Muscle layer of colon (tissue), 2 donors: ENCODE results near the gene CD2BP2.

Experiments used
- H3K27ac ChIP-seq: one replicate; pipeline ENCODE4 v1.7.0; 2013; ENCODE audit warnings: low read depth, mild to moderate bottlenecking, low read length, moderate library complexity
- H3K27me3 ChIP-seq, 2 donors: one replicate each; pipeline ENCODE4 v1.7.0; 2013; ENCODE audit warnings: low read length in 2 of 2, mild to moderate bottlenecking in 2 of 2; ENCODE audit not compliant: insufficient read depth in 2 of 2, control insufficient read depth in 1 of 2
- H3K36me3 ChIP-seq: one replicate; pipeline ENCODE4 v1.7.0; 2013; ENCODE audit warnings: mild to moderate bottlenecking, low read length; ENCODE audit not compliant: insufficient read depth
- H3K4me1 ChIP-seq: one replicate; pipeline ENCODE4 v1.7.0; 2013; ENCODE audit warnings: mild to moderate bottlenecking, low read length; ENCODE audit not compliant: insufficient read depth
- H3K4me3 ChIP-seq, 2 donors: one replicate each; pipeline ENCODE4 v1.7.0; 2013; ENCODE audit warnings: low read length in 2 of 2, low read depth in 1 of 2, mild to moderate bottlenecking in 1 of 2, moderate library complexity in 1 of 2
- H3K9ac ChIP-seq: one replicate; pipeline ENCODE4 v1.7.0; 2013; ENCODE audit warnings: low read length
- H3K9me3 ChIP-seq: one replicate; pipeline ENCODE4 v1.7.0; 2013; ENCODE audit warnings: mild to moderate bottlenecking, low read length
- donor health status: abdominal sarcoma.
- donor health status: Adenocarcinoma of cecum.

The CD2BP2 gene

DNA sequence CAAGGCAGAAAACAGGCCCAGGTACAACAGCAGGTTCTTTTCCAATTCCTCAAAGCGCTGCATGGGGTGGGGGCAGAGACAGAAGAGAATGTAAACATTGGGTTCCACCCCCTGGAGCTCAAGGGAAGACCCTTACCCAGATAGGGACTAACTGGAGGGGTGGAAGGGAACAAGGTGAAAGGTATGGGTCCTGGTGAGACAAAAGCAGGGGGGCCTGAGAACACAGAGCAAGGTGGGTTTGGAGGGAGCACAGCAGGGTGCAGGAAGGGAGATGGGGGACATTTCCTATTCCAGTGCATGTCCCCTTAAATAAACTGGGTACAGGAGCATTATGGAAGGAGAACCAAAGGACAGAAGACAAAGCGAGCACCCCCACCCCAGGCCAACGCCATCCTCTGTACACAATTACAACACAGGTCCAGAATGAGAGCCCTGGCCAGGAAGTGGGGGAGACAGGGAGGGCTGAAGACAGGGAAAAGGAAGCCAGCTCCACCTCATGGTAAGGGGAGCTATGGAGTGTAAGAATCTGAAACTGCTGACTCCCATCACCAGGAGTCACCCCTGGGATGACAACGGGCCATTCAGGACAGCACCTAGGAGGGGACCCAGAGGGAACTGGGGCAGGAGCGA is 2.1 kb upstream of the CD2BP2 start:
- Histone ChIP-seq H3K9me3 (no peaks in the 10 kb centered on the region), H3K36me3 (peaks cover 60% of the 10 kb centered on the region), H3K27me3 (no peaks in the 10 kb centered on the region), H3K4me1 (peaks cover 38% of the 10 kb centered on the region), H3K9ac (no peak overlapping the region), H3K27ac (no peak overlapping the region), H3K4me3 (no peak overlapping the region)

DNA sequence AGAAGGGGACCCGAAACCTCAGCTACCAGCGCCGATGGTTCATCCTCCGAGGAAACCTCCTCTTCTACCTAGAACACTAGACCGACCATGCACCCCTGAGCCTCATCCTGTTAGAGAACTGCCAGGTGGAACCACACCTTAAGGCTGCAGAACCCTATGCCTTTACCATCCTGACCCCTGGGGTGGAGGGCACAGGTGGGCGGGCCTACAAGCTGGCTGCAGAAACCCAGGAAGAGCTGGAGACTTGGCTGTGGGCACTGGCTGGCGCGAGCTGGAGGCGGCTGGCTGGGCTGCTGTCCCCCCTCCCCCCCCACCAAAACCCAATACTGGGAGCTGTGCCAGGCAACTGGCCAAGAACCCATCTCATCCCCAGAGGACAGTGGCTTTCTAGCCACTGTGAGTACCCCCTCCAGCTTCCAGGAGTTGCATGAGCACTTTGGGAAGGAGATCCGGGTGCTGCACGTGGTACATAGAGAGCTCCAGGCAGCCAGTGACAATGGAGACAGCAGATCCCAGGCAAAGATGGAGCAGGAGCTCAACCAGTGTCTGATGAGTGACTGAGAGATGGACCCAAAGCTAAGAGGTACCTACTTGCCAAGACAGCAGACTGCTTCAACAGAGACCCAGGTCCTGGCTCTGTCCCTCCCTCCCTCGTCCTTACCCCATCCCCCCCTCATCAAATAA is 1.4 kb upstream of the CD2BP2 start:
- H3K4me1 ChIP-seq, result peaks cover 45% of the 10 kb centered on the region
- peaks cover 64% of the 10 kb centered on the region for H3K36me3 ChIP-seq
- peak overlapping the region; percentile 95 for H3K27ac ChIP-seq
- no peaks in the 10 kb centered on the region for H3K27me3 ChIP-seq
- peak overlapping the region in 1 of 2 donors; percentile 97 for H3K4me3 ChIP-seq
- H3K9ac ChIP-seq, result peak overlapping the region; percentile 99
- H3K9me3 ChIP-seq, result no peaks in the 10 kb centered on the region

DNA sequence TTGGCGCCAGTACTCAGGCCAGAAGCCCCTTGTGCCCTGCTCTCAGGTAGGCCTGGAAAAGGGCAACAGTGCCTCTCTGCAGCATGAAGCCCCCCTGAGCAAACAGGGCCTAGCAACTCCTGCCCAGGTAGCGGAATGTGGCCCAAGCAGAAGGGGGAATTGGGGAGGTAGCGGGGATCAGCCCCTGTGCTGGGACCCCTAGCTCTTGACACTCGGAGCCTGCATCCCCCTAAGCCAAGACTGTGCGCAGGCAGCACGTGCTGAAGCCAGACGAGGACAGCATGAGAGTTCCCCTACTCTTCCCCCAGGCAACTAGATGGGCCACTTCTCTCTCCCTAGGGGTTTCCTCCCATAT is 823 bp upstream of the CD2BP2 start:
- peak overlapping the region; percentile 28 to 97 for H3K4me3 ChIP-seq
- H3K36me3 ChIP-seq, result peaks cover 64% of the 10 kb centered on the region
- H3K27ac ChIP-seq, result peak overlapping the region; percentile 95
- no peaks in the 10 kb centered on the region for H3K27me3 ChIP-seq
- H3K4me1 ChIP-seq, result peaks cover 48% of the 10 kb centered on the region
- no peaks in the 10 kb centered on the region for H3K9me3 ChIP-seq
- H3K9ac ChIP-seq, result peak overlapping the region; percentile 99

DNA sequence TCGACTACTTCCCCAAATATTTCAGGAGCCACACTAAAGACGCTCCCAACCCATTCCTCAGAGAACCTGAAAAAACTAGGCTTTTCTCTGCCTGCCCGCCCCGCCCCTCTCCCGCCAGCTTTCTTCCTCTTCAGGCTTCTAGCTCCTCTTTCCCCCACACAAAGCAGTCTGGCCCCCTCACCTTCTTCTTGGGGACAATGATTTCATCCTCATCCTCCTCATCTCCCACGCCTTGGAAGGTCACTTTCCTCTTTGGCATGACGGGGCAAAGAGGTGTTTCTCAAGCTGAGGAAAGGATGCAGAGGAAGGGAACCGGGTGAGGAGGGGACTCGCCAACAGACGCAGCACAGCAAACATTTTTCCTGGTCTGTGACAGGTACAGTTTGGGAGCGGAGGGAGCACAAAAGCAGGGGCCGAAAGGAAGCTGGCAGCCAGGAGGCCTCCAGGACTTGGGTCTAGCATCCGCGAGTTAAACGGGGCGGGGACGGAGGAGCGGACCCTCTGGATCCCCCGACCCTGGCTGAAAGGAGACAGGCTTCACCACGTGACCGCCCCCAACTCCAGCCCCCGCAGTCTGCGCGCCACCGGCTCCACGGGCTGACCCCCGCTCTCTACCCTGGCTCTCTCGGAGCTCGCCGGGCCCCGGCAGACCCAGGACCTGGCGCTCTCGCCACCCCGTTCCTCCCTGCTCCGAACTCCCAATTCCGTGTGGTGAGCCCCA is 525 bp downstream of the CD2BP2 start:
- H3K27ac ChIP-seq, result peak overlapping the region; percentile 93
- peaks cover 48% of the 10 kb centered on the region for H3K4me1 ChIP-seq
- peak overlapping the region; percentile 99 for H3K9ac ChIP-seq
- no peaks in the 10 kb centered on the region for H3K9me3 ChIP-seq
- H3K36me3 ChIP-seq, result peaks cover 60% of the 10 kb centered on the region
- H3K27me3 ChIP-seq, result no peaks in the 10 kb centered on the region
- H3K4me3 ChIP-seq, result peak overlapping the region; percentile 83 to 97

DNA sequence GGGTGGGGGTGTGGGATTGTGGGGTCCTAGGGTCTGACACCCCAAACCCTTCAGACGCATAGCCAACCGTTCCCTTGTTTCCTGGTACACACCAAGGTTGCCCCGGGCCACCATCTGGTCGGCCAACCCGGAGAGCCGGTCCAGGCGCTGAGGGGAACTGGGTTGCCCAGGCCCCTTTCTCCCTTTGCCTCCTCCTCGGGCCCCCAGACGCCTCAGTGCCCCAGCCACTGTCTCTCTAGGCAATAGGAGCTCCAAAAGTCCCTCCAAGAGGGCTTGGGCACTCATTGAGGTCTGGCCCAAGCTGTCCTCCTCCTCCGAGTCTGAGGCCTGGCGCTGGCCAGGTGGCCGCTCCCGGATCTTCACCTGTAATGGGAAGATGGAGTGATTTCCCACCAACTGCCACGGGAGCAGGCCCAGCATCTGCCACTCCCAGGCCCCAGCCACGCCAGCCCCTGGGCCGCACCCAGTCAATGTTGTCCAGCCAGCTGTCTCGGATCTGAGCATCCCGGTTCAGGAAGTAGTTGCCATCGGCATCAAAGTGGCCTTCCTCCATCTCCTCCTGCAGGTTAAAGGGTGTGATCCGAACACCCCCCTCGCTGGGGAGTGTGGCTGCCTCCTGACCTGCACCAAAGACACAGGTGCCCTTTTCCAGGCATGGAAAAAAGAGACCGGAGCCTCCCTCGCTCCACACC is 1.5 kb downstream of the CD2BP2 start:
- H3K4me3 ChIP-seq, result peak overlapping the region; percentile 83 to 97

DNA sequence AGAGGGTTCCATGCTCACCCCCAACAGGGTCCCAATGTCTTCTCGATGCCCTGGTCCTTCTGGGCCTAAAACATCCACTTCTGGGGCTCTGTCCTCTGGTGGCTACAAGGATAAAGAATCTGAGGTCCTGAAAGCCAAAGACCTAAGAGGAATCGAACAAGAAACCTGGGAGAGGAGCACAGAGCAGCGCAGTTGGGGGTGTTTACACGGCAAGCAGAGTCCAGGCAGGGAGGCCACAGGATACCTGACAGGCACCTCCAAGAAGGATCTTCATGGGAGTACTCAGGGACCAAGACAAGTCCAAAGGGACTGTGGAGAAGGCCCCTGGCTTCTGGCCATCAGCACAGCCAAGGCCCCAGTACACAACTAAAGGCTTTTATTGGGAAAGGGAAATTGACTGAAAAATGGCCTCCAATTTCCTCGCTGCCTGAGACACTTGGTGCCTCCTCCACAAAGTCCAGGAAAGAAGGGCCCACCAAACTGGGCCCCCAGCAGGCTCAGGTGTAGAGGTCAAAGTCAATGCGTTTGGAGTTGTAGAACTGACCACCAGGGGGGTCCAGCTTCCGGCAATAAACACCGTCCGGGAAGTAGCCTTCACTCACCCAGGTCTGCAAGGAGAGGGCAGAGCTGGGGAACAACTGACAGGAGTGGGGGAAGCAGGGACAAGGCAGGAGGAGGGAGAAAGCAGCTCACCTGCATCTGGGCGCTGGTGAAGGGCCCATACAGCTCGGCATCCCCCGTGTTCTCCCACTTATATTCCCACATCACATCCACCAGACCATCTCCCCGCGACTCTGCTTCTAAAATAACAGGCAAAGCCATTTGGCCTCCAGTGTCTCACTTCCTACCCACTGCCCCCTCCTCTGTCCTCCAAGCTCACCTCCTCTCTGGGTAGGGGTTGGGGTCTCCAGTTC is 2.4 kb downstream of the CD2BP2 start:
- Histone ChIP-seq H3K9me3 (no peaks in the 10 kb centered on the region), H3K27me3 (no peaks in the 10 kb centered on the region), H3K9ac (peak overlapping the region; percentile 49), H3K4me3 (no peak overlapping the region), H3K36me3 (peaks cover 41% of the 10 kb centered on the region), H3K27ac (peak overlapping the region; percentile 82), H3K4me1 (peaks cover 48% of the 10 kb centered on the region)

More for the DNA sequence above, 1.5 kb downstream of the CD2BP2 start:
- Histone ChIP-seq H3K9me3 (no peaks in the 10 kb centered on the region), H3K27me3 (no peaks in the 10 kb centered on the region), H3K4me1 (peaks cover 48% of the 10 kb centered on the region), H3K27ac (peak overlapping the region; percentile 93), H3K36me3 (peaks cover 50% of the 10 kb centered on the region), H3K9ac (peak overlapping the region; percentile 99)

DNA sequence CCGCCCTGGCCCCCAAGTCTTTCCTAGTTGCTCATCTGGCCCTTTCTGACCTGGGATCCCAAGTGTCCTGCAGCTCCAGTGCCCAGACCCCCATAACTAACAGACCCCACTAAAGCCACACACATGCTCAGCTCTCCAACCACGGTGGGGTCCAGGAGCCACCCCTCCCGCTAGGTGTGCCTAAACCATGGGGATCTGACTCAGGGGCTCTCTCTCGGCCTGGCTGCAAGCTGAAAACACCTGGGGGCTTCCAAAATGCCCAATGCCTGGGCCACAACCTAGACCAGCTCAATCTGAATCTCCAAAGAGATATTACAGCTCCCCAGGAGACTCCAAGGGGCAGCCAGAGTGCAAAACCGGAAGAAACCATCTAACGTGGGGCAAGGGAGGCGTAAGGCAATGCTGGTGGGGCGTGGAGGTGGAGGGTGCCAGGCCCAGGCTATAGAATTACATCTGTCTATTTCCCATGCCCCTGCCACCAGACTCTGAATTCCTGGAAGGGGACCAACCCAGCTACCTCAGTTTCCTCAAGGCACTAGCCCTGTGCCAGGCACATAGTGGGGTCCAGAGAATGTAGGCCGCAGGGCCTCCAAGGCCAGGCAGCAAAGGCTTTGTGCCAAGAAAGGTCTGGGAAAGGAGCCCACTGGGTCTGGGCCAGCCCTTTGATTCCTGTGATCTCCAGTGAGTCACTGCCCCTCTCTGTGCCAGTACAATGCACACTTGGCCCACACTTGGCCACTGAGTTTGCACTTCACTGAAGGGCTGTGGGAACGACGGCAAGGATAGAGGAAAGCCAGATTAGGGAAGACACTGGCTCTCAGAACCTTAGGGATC is 3.3 kb downstream of the CD2BP2 start:
- no peaks in the 10 kb centered on the region for H3K27me3 ChIP-seq
- H3K36me3 ChIP-seq, result peaks cover 32% of the 10 kb centered on the region
- peak overlapping the region; percentile 82 for H3K27ac ChIP-seq
- peaks cover 46% of the 10 kb centered on the region for H3K4me1 ChIP-seq
- no peak overlapping the region for H3K4me3 ChIP-seq
- peak overlapping the region; percentile 49 for H3K9ac ChIP-seq
- H3K9me3 ChIP-seq, result no peaks in the 10 kb centered on the region

DNA sequence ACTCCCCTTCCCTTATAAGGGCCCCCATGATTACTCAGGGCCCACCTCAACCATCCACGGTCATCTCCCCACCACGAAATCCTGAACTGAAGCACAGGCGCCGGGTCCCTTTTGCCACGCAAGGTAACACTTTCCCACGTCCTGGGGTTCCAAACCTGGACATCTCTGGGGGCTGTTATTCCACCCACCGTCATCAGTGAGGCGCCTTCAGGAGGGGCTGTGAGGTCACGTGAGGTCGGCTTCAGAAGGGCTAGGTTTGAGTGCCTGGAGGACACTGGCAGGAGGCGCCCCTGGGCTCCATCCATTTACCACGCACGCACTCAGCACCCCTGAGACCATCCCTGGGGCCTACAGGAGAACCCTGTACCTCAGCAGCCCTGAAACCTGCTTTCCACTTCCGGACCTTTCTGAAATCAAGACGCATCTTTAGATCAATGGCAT is 4.1 kb downstream of the CD2BP2 start:
- H3K27me3 ChIP-seq, result no peaks in the 10 kb centered on the region
- no peak overlapping the region for H3K9ac ChIP-seq
- no peak overlapping the region for H3K4me3 ChIP-seq
- H3K36me3 ChIP-seq, result peaks cover 30% of the 10 kb centered on the region
- no peak overlapping the region for H3K27ac ChIP-seq
- peaks cover 38% of the 10 kb centered on the region for H3K4me1 ChIP-seq
- H3K9me3 ChIP-seq, result no peaks in the 10 kb centered on the region

DNA sequence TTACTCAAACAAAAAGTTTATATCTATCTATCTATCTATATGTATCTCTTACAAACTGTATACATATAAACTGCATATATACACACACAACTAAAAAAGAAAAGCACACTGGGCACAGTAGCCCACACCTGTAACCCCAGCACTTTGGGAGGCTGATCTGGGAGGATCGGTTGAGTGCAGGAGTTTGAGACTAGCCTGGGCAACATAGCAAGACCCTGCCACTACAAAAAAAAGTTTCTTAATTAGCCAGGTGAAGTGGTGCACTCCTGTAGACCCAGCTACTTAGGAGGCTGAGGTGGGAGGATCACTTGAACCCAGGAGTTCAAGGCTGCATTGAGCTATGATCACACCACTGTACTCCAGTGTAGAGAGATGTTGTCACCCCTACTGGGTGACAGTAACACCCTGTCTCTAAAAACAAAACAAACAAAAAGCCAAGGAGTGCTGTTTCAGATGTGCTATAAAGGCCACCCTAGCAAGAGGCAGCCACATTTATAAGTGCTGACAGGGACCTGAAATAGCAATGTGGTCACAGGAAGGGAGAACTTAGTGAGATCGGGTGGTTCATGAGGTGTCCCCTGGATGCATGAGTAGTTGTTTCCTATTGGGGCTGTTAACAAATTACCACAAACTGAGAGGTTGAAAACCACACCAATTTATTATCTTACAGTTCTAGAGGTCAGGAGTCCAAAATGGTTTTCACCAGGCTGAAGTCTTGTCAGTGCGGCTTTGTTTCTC is 4.8 kb downstream of the CD2BP2 start:
- H3K36me3 ChIP-seq, result peaks cover 30% of the 10 kb centered on the region
- H3K27ac ChIP-seq, result no peak overlapping the region
- no peaks in the 10 kb centered on the region for H3K9me3 ChIP-seq
- H3K27me3 ChIP-seq, result no peaks in the 10 kb centered on the region
- no peak overlapping the region for H3K4me3 ChIP-seq
- H3K4me1 ChIP-seq, result peaks cover 33% of the 10 kb centered on the region
- no peak overlapping the region for H3K9ac ChIP-seq
